Measurements from ENCODE around the gene DCDC2.

DNA sequence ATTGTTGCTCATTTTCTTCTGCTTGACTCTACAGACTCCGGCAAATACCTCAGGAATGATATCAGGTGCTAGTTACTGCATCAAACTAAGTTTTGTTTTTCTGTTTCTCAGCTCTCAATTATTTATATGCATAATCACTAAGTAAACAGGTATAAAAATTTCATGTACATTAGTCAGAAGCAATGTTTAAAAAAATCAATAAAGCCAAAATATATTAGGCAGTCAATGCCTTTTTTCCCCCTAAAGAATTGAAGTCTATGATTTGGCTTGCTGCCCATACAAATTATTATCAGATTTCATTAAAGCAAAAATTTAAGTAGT is 24.3 kb upstream of the DCDC2 start:
- TF ChIP-seq POLR2AphosphoS5 (IDR thresholded peaks at IDR 0.05) = no peak
- TF ChIP-seq, protein P1, sequence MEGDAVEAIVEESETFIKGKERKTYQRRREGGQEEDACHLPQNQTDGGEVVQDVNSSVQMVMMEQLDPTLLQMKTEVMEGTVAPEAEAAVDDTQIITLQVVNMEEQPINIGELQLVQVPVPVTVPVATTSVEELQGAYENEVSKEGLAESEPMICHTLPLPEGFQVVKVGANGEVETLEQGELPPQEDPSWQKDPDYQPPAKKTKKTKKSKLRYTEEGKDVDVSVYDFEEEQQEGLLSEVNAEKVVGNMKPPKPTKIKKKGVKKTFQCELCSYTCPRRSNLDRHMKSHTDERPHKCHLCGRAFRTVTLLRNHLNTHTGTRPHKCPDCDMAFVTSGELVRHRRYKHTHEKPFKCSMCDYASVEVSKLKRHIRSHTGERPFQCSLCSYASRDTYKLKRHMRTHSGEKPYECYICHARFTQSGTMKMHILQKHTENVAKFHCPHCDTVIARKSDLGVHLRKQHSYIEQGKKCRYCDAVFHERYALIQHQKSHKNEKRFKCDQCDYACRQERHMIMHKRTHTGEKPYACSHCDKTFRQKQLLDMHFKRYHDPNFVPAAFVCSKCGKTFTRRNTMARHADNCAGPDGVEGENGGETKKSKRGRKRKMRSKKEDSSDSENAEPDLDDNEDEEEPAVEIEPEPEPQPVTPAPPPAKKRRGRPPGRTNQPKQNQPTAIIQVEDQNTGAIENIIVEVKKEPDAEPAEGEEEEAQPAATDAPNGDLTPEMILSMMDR (IDR thresholded peaks at IDR 0.05) = no peak
- TF ChIP-seq POLR2A (IDR thresholded peaks at IDR 0.05) = no peak

All from breast epithelium (tissue), 3 donors.